Trophoblast cell (in vitro differentiated cells and primary cell): ENCODE results near the gene OR52B6. TPM values are rescaled to one million over a fixed set of nuclear protein-coding genes. Genes with fewer than 3 reads are reported as not detected.
A peak's percentile ranks its signal among the peaks of the same experiment; 100 is the strongest.

ENCODE experiments used
- DNase-seq, 2 donors: peaks; one replicate each; pipeline ENCODE4 v3.0.0-alpha.2; 2016
- H2AFZ ChIP-seq: 2 replicates; pipeline ENCODE4 v1.6.1; 2013; ENCODE audit warnings: low read length, moderate library complexity, mild to moderate bottlenecking; ENCODE audit not compliant: insufficient read depth, poor library complexity
- H2AK5ac ChIP-seq: 2 replicates; pipeline ENCODE4 v1.6.1; 2013; ENCODE audit warnings: mild to moderate bottlenecking, low read length
- H2BK120ac ChIP-seq: 2 replicates; pipeline ENCODE4 v1.6.1; 2013; ENCODE audit warnings: low read length, mild to moderate bottlenecking, moderate library complexity; ENCODE audit not compliant: insufficient read depth, poor library complexity
- H2BK12ac ChIP-seq: 2 replicates; pipeline ENCODE4 v1.6.1; 2013; ENCODE audit warnings: mild to moderate bottlenecking, low read length, moderate library complexity
- H2BK5ac ChIP-seq: 2 replicates; pipeline ENCODE4 v1.6.1; 2013; ENCODE audit warnings: low read length, low read depth, moderate library complexity, mild to moderate bottlenecking; ENCODE audit not compliant: poor library complexity
- H3K14ac ChIP-seq: 2 replicates; pipeline ENCODE4 v1.6.1; 2013; ENCODE audit warnings: mild to moderate bottlenecking, low read length
- H3K18ac ChIP-seq: 2 replicates; pipeline ENCODE4 v1.6.1; 2013; ENCODE audit warnings: mild to moderate bottlenecking, low read length
- H3K23ac ChIP-seq: 2 replicates; pipeline ENCODE4 v1.6.1; 2013; ENCODE audit warnings: low read length
- H3K27ac ChIP-seq: 2 replicates; pipeline ENCODE4 v1.5.1; 2013; ENCODE audit warnings: low read depth, mild to moderate bottlenecking, inconsistent platforms, low read length, moderate library complexity
- H3K27me3 ChIP-seq: 2 replicates; pipeline ENCODE4 v1.6.1; 2013; ENCODE audit warnings: inconsistent platforms, mild to moderate bottlenecking, low read length, moderate library complexity; ENCODE audit not compliant: insufficient read depth
- H3K36me3 ChIP-seq, 2 experiments: 1 replicate in 1 of 2; 2 replicates in 1 of 2; pipeline ENCODE4 v1.6.1; 2013; ENCODE audit warnings: low read length in 2 of 2, mild to moderate bottlenecking in 2 of 2, moderate library complexity in 1 of 2; ENCODE audit not compliant: insufficient read depth in 2 of 2, control insufficient read depth in 1 of 2
- H3K4ac ChIP-seq: 2 replicates; pipeline ENCODE4 v1.6.1; 2013; ENCODE audit warnings: low read depth, mild to moderate bottlenecking, low read length, moderate library complexity
- H3K4me1 ChIP-seq, 2 experiments: 1 replicate in 1 of 2; 2 replicates in 1 of 2; pipeline ENCODE4 v1.6.1; 2013; ENCODE audit warnings: low read length in 2 of 2, mild to moderate bottlenecking in 2 of 2, moderate library complexity in 1 of 2; ENCODE audit not compliant: insufficient read depth in 2 of 2, control insufficient read depth in 1 of 2
- H3K4me2 ChIP-seq: 2 replicates; pipeline ENCODE4 v1.6.1; 2013; ENCODE audit warnings: inconsistent platforms, mild to moderate bottlenecking, low read length, moderate library complexity
- H3K4me3 ChIP-seq: 2 replicates; pipeline ENCODE4 v1.5.1; 2013; ENCODE audit warnings: mild to moderate bottlenecking, low read depth, low read length, inconsistent platforms
- H3K79me1 ChIP-seq: one replicate; pipeline ENCODE4 v1.6.1; 2013; ENCODE audit warnings: low read length
- H3K79me2 ChIP-seq: 2 replicates; pipeline ENCODE4 v1.6.1; 2013; ENCODE audit warnings: low read length, mild to moderate bottlenecking; ENCODE audit not compliant: control insufficient read depth, insufficient read depth, poor library complexity
- H3K9ac ChIP-seq: 2 replicates; pipeline ENCODE4 v1.6.1; 2013; ENCODE audit warnings: mild to moderate bottlenecking, low read length
- H3K9me3 ChIP-seq: 2 replicates; pipeline ENCODE4 v1.6.1; 2013; ENCODE audit warnings: low read depth, mild to moderate bottlenecking, control low read depth, inconsistent platforms, low read length; ENCODE audit not compliant: insufficient read depth
- H4K12ac ChIP-seq: 2 replicates; pipeline ENCODE4 v1.6.1; 2013; ENCODE audit warnings: low read depth, mild to moderate bottlenecking, low read length, moderate library complexity
- H4K8ac ChIP-seq: 2 replicates; pipeline ENCODE4 v1.6.1; 2013; ENCODE audit warnings: low read depth, mild to moderate bottlenecking, low read length, moderate library complexity
- H4K91ac ChIP-seq: one replicate; pipeline ENCODE4 v1.6.1; 2013; ENCODE audit warnings: low read depth, mild to moderate bottlenecking, low read length, moderate library complexity
- WGBS: extraction: QIAGEN DNeasy Blood & Tissue Kit; methylation state at CpG from one replicate; pipeline ENCODE4 v1.1.7; 2013; ENCODE audit warnings: missing lambda C conversion rate; ENCODE audit not compliant: insufficient read length, insufficient coverage; ENCODE audit errors: extremely low coverage; 5-methylcytosine and 5-hydroxymethylcytosine counted together
- polyA plus RNA-seq: library from polyadenylated mRNA; stranded (reverse); fragments of 200-250 nt; gene quantifications from 2 replicates; pipeline ENCODE4 v1.2.3, GENCODE V29; 2013

The OR52B6 gene
- polyA plus RNA-seq: not detected in 2 replicates

- Histone ChIP-seq H3K23ac (no peak within 1 kb of the TSS), H2AFZ (no peak within 1 kb of the TSS), H2BK12ac (no peak within 1 kb of the TSS), H4K91ac (no peak within 1 kb of the TSS), H3K4me2 (no peak within 1 kb of the TSS), H2BK120ac (no peak within 1 kb of the TSS), H3K4ac (no peak within 1 kb of the TSS), H3K9ac (no peak within 1 kb of the TSS), H3K79me1 (no peaks in the 10 kb centered on the region), H3K18ac (no peak within 1 kb of the TSS), H2BK5ac (no peak within 1 kb of the TSS), H3K4me3 (no peak within 1 kb of the TSS), H3K4me1 (no peaks in the 10 kb centered on the region), H3K79me2 (no peaks in the 10 kb centered on the region), H3K27ac (no peak within 1 kb of the TSS), H3K36me3 (no peaks in the 10 kb centered on the region), H3K27me3 (no peaks in the 10 kb centered on the region), H2AK5ac (no peak within 1 kb of the TSS), H4K12ac (no peak within 1 kb of the TSS), H4K8ac (no peak within 1 kb of the TSS), H3K9me3 (no peaks in the 10 kb centered on the region), H3K14ac (no peak within 1 kb of the TSS)
- DNase-seq: no peak
- no CpG with 5 or more reads among the region's 8 CpGs for WGBS
Measured at GRCh38 chr11:5580577-5580976, at the start of gene OR52B6. Gene OR52B6 (plus strand): TSS chr11:5580877. CDS start chr11:5580877, 0 bp downstream.

DNA sequence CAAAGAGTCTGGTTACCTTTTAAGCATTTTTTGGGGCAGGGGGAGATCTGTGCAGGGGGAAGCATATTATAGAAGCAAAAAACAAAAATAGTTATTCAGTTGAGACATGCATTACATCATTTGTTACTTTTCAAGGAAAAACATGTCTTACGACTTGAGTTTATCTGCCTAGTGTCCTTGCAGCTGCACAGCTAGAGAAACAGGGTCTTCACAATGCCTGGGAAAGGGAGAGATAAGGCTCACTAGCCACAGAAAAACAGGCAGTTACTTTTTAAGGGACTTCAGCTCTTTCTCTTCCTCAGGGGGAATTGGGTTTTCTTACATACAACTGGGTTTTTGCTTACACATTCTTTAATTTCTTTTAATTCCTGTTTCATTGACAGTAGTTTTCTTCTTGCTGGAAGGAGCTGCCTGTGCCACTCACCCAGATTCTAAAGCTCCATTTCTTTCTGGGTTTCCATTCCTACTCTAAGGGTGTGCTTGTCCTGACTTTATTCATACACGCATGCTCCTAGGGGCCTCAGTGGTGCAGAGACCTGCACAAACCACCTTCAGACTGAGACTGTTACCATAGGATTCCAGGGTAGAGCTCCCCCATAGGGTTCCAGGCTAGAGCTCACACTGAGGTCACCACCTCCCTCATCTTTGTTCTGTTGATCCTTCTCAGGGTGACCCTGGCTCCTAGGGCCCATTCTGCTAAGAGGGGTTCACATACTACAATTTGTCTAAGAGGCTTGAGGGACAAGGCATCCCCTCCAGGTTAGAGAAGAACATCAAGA, 49.4 kb upstream of the OR52B6 start:
- Histone ChIP-seq H3K14ac (no peak overlapping the region), H2BK12ac (no peak overlapping the region), H2BK120ac (no peak overlapping the region), H3K27ac (no peak overlapping the region), H3K23ac (no peak overlapping the region), H3K36me3 (no peaks in the 10 kb centered on the region), H3K79me2 (no peaks in the 10 kb centered on the region), H3K4ac (no peak overlapping the region), H2AFZ (no peak overlapping the region), H3K27me3 (no peaks in the 10 kb centered on the region), H3K4me1 (no peaks in the 10 kb centered on the region), H4K12ac (no peak overlapping the region), H3K79me1 (no peaks in the 10 kb centered on the region), H4K8ac (no peak overlapping the region), H3K18ac (no peak overlapping the region), H2BK5ac (no peak overlapping the region), H2AK5ac (no peak overlapping the region), H3K4me2 (no peak overlapping the region), H3K9ac (no peak overlapping the region), H3K9me3 (peaks cover 5% of the 10 kb centered on the region), H3K4me3 (no peak overlapping the region), H4K91ac (no peak overlapping the region)
- DNase-seq: no peak
- WGBS: no CpG with 5 or more reads among the region's 2 CpGs

- H3K4ac ChIP-seq: no peak overlapping the region
- H3K18ac ChIP-seq: no peak overlapping the region
- no peak overlapping the region for H3K14ac ChIP-seq
- H3K27ac ChIP-seq: no peak overlapping the region
- no peak overlapping the region for H3K9ac ChIP-seq
- no peak overlapping the region for H2BK120ac ChIP-seq
- no CpG with 5 or more reads among the region's 1 CpG for WGBS
- H4K8ac ChIP-seq: no peak overlapping the region
- no peaks in the 10 kb centered on the region for H3K79me1 ChIP-seq
- H3K79me2 ChIP-seq: no peaks in the 10 kb centered on the region
- no peaks in the 10 kb centered on the region for H3K27me3 ChIP-seq
- no peak overlapping the region for H3K23ac ChIP-seq
- no peak overlapping the region for H3K4me3 ChIP-seq
- H2AK5ac ChIP-seq: no peak overlapping the region
- H3K4me2 ChIP-seq: no peak overlapping the region
- no peak overlapping the region for H4K91ac ChIP-seq
- H2BK5ac ChIP-seq: no peak overlapping the region
- no peaks in the 10 kb centered on the region for H3K36me3 ChIP-seq
- peak in 1 of 2 donors; percentile 27 for DNase-seq
- no peak overlapping the region for H2AFZ ChIP-seq
- no peaks in the 10 kb centered on the region for H3K9me3 ChIP-seq
- H3K4me1 ChIP-seq: no peaks in the 10 kb centered on the region
- no peak overlapping the region for H2BK12ac ChIP-seq
- no peak overlapping the region for H4K12ac ChIP-seq
Measured at GRCh38 chr11:5534046-5534445, 46.6 kb upstream of the OR52B6 start.

GRCh38 chr11:5536482-5536881, 44.2 kb upstream of the OR52B6 start:
- no peak overlapping the region for H2BK120ac ChIP-seq
- H2AFZ ChIP-seq: no peak overlapping the region
- H2BK5ac ChIP-seq: no peak overlapping the region
- no peaks in the 10 kb centered on the region for H3K27me3 ChIP-seq
- no peak overlapping the region for H2BK12ac ChIP-seq
- no peaks in the 10 kb centered on the region for H3K36me3 ChIP-seq
- H3K9ac ChIP-seq: no peak overlapping the region
- H4K8ac ChIP-seq: no peak overlapping the region
- no peak overlapping the region for H4K12ac ChIP-seq
- no peaks in the 10 kb centered on the region for H3K9me3 ChIP-seq
- DNase-seq: no peak
- H3K14ac ChIP-seq: no peak overlapping the region
- no peak overlapping the region for H3K4me2 ChIP-seq
- no peak overlapping the region for H3K4ac ChIP-seq
- H3K4me3 ChIP-seq: no peak overlapping the region
- no peak overlapping the region for H2AK5ac ChIP-seq
- H3K79me2 ChIP-seq: no peaks in the 10 kb centered on the region
- no peak overlapping the region for H3K18ac ChIP-seq
- no peak overlapping the region for H3K27ac ChIP-seq
- H3K79me1 ChIP-seq: no peaks in the 10 kb centered on the region
- no peak overlapping the region for H3K23ac ChIP-seq
- H3K4me1 ChIP-seq: no peaks in the 10 kb centered on the region
- no peak overlapping the region for H4K91ac ChIP-seq
